Heart right ventricle (tissue), 16 donors: Measurements from ENCODE around the gene KRTAP4-4. TPM values are rescaled to one million over a fixed set of nuclear protein-coding genes. Genes with fewer than 3 reads are reported as not detected.

Experiments used
- ATAC-seq, 8 donors: fragments of 200-7000 bp; cut with Tn5 transposase; one replicate each; pipeline ENCODE4 v1.9.1; 2020; ENCODE audit warnings: mild to moderate bottlenecking in 8 of 8, moderate library complexity in 8 of 8, moderate number of reproducible peaks in 1 of 8
- DNase-seq, 2 donors: peaks; one replicate each; pipeline ENCODE4 v3.0.0-alpha.2; 2020
- H3K27ac ChIP-seq, 10 donors: fragments of 200-600 bp; sonication (generic) in 2 of 10; one replicate each; pipeline versions ENCODE4 v1.5.0 to v1.8.0; 2020 to 2022; ENCODE audit warnings: mild to moderate bottlenecking in 3 of 10
- H3K27me3 ChIP-seq, 7 donors: fragments of 200-600 bp; one replicate each; pipeline ENCODE4 v1.8.0; 2021 to 2022; ENCODE audit warnings: mild to moderate bottlenecking in 2 of 7
- H3K36me3 ChIP-seq, 9 donors: fragments of 200-600 bp; sonication (generic) in 1 of 9; one replicate each; pipeline versions ENCODE4 v1.5.0 to v1.8.0; 2020 to 2022; ENCODE audit warnings: mild to moderate bottlenecking in 2 of 9
- H3K4me1 ChIP-seq, 9 donors: fragments of 200-600 bp; sonication (generic) in 1 of 9; one replicate each; pipeline versions ENCODE4 v1.5.0 to v1.8.0; 2020 to 2022; ENCODE audit warnings: mild to moderate bottlenecking in 4 of 9
- H3K4me3 ChIP-seq, 10 donors: fragments of 200-600 bp; sonication (generic) in 2 of 10; one replicate each; pipeline versions ENCODE4 v1.5.0 to v1.8.0; 2020 to 2022; ENCODE audit warnings: mild to moderate bottlenecking in 7 of 10, moderate library complexity in 2 of 10
- H3K9me3 ChIP-seq, 11 donors: fragments of 200-600 bp in 10 of 11; sonication (generic) in 2 of 11; one replicate each; pipeline versions ENCODE4 v1.5.0 to v1.8.0; 2013 to 2022; ENCODE audit warnings: mild to moderate bottlenecking in 2 of 11, control low read depth in 1 of 11, moderate library complexity in 1 of 11
- WGBS, 2 donors: extraction: QIAGEN DNeasy Blood & Tissue Kit; methylation state at CpG; one replicate each; pipeline ENCODE4 v1.1.7; 2013; ENCODE audit warnings: inconsistent platforms in 1 of 2; 5-methylcytosine and 5-hydroxymethylcytosine counted together
- intact Hi-C, 10 donors: fragments of 100-400 bp; cut with DNase I; formaldehyde crosslinking; loops; one replicate each; pipeline versions ENCODE4 v1.11.1 to v1.14.2; 2022
- polyA plus RNA-seq, 2 donors: library from polyadenylated mRNA; stranded (reverse); fragments of 200-250 nt; gene quantifications; one replicate each; pipeline ENCODE4 v1.2.3, GENCODE V29; 2013
- total RNA-seq, 10 donors: library from RNA; stranded (reverse); fragmentation: NEBNext Ultra II Directional in 3 of 10; extraction: Animal tissue kit (Norgen Biotek cat#: 25700) in 3 of 10; gene quantifications; one replicate each; pipeline versions ENCODE4 v1.2.1 to v1.2.4, GENCODE V29; 2021 to 2023
- TF ChIP-seq, protein P1 (sequence below), 9 donors: fragments of 200-600 bp; sonication (generic) in 2 of 9; IDR thresholded peaks; one replicate each; pipeline versions ENCODE4 v1.5.0 to v1.8.0; 2021 to 2022; ENCODE audit warnings: antibody characterized with exemption in 9 of 9, mild to moderate bottlenecking in 5 of 9, moderate library complexity in 1 of 9
- donor health status: Arrhythmogenic right ventricular cardiomyopathy.
- donor health status: ischemic (EF 13 %, LVEDD 7.1; RV severe dilation, severe dysfunction).
- donor health status: healthy with polysubstance abuse.
- donor health status: DM: no; HTN: yes; CAD: no.
- donor health status: DM: no; HTN: no; CAD: no.
- donor health status: ischemic (EF 25% LVEDD 6.9; RV normal size, moderate dysfunction).
- donor health status: ischemic (EF 25% LVEDD 5.7; RV mildly dilated, moderate dysfunction).
- donor health status: healthy.
- donor health status: DM: yes; HTN: yes; CAD: no.
- donor health status: Ischemic cardiomyopathy.
- donor health status: ischemic (EF 35%, LVEDD 5.7; RV mildly dilated, moderate dysfunction).
- donor health status: nonischemic (EF 11% LVEDD 7.7; RV severe dilation, severe dysfunction).
- donor health status: DM: yes; HTN: yes; CAD: no.
- donor health status: PGD.
- donor health status: ischemic (EF 29% LVEDD 5.4; RV normal size, mild dysfunction).
- donor health status: nonischemic (EF 23%, LVEDD 6.1; RV moderate dilation, normal function).

Gene KRTAP4-4
- total and polyA plus RNA-seq, 12 donors = not detected

DNA sequence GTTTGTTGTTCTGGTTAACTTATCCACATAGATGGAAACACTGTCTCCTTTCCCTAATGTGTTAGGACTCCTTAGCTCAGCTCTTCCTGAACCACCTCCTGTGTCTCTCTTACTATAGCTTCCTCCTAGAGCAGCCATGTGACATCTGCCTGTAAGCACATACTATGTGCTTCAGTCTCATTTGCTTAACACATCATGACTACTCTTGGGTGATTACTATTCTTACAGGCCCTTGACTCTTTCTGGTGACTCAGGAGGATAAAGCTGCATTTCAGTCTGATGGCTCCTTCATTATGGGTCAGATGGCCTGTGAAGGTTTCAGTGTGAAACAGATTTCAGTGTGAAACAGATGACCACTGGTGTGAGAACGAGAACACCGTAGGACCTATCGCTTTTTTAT, 17.8 kb upstream of the KRTAP4-4 start:
- H3K4me1 ChIP-seq = no peaks in the 10 kb centered on the region
- ATAC-seq (peak in 1 of 8 donors; percentile 20), DNase-seq (no peak)
- 80 to 93% methylated on average over 3 of the region's 3 CpGs for WGBS, 2 donors
- TF ChIP-seq, protein P1, sequence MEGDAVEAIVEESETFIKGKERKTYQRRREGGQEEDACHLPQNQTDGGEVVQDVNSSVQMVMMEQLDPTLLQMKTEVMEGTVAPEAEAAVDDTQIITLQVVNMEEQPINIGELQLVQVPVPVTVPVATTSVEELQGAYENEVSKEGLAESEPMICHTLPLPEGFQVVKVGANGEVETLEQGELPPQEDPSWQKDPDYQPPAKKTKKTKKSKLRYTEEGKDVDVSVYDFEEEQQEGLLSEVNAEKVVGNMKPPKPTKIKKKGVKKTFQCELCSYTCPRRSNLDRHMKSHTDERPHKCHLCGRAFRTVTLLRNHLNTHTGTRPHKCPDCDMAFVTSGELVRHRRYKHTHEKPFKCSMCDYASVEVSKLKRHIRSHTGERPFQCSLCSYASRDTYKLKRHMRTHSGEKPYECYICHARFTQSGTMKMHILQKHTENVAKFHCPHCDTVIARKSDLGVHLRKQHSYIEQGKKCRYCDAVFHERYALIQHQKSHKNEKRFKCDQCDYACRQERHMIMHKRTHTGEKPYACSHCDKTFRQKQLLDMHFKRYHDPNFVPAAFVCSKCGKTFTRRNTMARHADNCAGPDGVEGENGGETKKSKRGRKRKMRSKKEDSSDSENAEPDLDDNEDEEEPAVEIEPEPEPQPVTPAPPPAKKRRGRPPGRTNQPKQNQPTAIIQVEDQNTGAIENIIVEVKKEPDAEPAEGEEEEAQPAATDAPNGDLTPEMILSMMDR (IDR thresholded peaks at IDR 0.05) = no peak
- intact Hi-C loops = loop anchor here in 1 of 10 donors (10.0 kb wide), 1 partner anchor 56 kb away; the partner anchor contains the start of genes KRTAP9-3 and KRTAP9-8
- H3K27me3 ChIP-seq = peaks cover 0 to 20% (median 12%) of the 10 kb centered on the region in 7 donors
- no peak overlapping the region for H3K4me3 ChIP-seq
- H3K27ac ChIP-seq = no peak overlapping the region
- H3K9me3 ChIP-seq = peaks cover 0 to under 1% (median 0%) of the 10 kb centered on the region in 11 donors
- H3K36me3 ChIP-seq = no peaks in the 10 kb centered on the region

DNA sequence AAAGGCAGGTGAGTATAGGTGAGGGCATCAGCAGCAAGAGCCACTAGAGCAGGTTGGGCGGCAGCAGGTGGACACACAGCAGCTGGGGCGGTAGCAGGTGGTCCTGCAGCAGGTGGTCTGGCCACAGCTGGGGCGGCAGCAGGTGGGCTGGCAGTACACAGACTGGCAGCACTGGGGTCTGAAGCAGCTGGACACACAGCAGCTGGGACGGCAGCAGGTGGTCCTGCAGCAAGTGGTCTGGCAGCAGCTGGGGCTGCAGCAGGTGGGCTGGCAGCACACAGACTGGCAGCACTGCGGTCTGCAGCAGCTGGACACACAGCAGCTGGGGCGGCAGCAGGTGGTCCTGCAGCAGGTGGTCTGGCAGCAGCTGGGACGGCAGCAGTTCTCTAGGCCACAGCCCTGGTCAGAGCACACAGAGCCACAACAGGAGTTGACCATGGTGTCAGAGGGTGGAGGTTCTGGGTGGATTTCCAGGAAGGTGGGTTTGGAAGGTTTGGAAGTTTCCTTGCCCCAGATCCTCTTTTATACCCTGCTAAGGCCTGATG, 17.3 kb upstream of the KRTAP4-4 start, which contains the start of gene KRTAP4-2:
KRTAP4-2 (minus strand) TSS at position 495 of the 545 bp plus-strand sequence; CDS start at position 438, 57 bp downstream.
- no peaks in the 10 kb centered on the region for H3K36me3 ChIP-seq
- 74 to 82% methylated on average over 7 of the region's 7 CpGs for WGBS, 2 donors
- no peaks in the 10 kb centered on the region for H3K4me1 ChIP-seq
- no peak for ATAC-seq
- H3K4me3 ChIP-seq = no peak within 1 kb of the TSS
- no peak within 1 kb of the TSS for H3K27ac ChIP-seq
- H3K9me3 ChIP-seq = no peaks in the 10 kb centered on the region
- TF ChIP-seq, protein P1 (IDR thresholded peaks at IDR 0.05) = no peak
- intact Hi-C loops = loop anchor here in 1 of 10 donors (10.0 kb wide), 1 partner anchor 57 kb away; the partner anchor contains the start of genes KRTAP9-3 and KRTAP9-8
- no peak for DNase-seq
- H3K27me3 ChIP-seq = peaks cover 0 to 17% (median 12%) of the 10 kb centered on the region in 7 donors

DNA sequence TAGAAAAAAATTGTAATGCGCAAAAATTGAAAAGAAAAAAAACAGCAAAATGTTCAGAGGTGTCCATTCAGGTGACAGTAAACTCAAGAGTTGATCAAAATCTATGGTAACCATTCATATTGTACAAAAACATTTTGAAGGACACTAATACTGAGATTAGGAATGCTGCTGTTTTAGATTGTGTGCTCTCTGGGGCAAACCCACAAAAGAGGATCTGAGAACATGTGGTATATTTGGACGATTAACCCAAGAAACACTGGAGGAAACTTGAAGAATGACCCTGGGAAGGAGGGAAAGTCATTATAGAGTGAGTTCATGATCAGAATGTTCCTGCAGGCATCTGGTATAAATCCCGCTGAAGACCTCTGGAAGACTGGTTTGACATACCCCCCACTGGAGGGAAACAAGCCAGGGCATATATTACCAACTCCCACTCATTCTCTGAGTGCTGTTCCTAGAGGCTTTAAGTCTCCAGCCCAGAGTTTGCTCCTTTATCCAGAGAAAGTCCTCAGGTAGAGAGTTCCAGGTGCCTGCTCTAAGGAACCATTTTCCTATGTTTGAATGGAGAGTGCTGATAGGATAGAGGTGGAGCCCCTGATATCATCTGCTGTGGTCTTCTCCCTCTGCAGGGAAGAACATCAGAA, 16.3 kb upstream of the KRTAP4-4 start:
- Histone ChIP-seq H3K27ac (no peak overlapping the region), H3K27me3 (peaks cover 0 to 21% (median 12%) of the 10 kb centered on the region in 7 donors), H3K4me1 (no peaks in the 10 kb centered on the region), H3K9me3 (no peaks in the 10 kb centered on the region), H3K36me3 (no peaks in the 10 kb centered on the region), H3K4me3 (no peak overlapping the region)
- DNase-seq (no peak), ATAC-seq (no peak)
- 80% methylated on average over 3 of the region's 3 CpGs for WGBS, 2 donors
- TF ChIP-seq, protein P1 (IDR thresholded peaks at IDR 0.05) = no peak
- intact Hi-C loops = loop anchor here in 1 of 10 donors (10.0 kb wide), 1 partner anchor 58 kb away; the partner anchor contains the start of genes KRTAP9-3 and KRTAP9-8

DNA sequence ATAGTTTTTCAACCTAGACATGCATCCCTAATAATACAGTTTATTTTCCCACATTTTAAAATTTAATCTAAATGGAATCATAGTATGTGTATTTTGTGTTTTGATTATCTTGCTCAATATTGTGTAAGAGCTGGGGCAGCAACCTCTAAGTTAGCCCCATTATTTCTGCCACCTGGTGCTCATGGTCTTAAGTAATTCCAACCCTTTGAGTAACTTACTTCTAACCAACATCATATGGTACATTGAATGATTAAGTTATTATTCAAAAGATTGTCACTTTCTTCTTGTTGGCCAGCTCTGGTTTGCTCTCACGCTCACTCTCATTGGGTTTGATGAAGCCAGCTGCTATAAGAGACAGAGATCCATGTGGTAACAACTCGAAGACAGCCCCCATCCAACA, 11.3 kb upstream of the KRTAP4-4 start:
- Histone ChIP-seq H3K4me1 (no peaks in the 10 kb centered on the region), H3K27ac (no peak overlapping the region), H3K4me3 (no peak overlapping the region), H3K27me3 (peaks cover 0 to 16% (median 10%) of the 10 kb centered on the region in 7 donors), H3K36me3 (no peaks in the 10 kb centered on the region), H3K9me3 (no peaks in the 10 kb centered on the region)
- ATAC-seq (no peak), DNase-seq (no peak)
- 76 to 80% methylated on average over 2 of the region's 2 CpGs for WGBS, 2 donors
- TF ChIP-seq, protein P1 (IDR thresholded peaks at IDR 0.05) = no peak
- intact Hi-C loops = loop anchor here in 1 of 10 donors (10.0 kb wide), 1 partner anchor 63 kb away; the partner anchor contains the start of genes KRTAP9-3 and KRTAP9-8
